HG03378 (cell line): ENCODE measurements around the gene CHRDL2.
"Not testable (repeated sequence)": the region's sequence is repeated elsewhere in the genome, so short reads cannot be mapped to it uniquely, and the experiment has no call there.

Experiments
- ATAC-seq: cut with Tn5 transposase; IDR thresholded peaks from one replicate; pipeline ENCODE4 v1.9.1; 2021; ENCODE audit warnings: mild to moderate bottlenecking, moderate library complexity; ENCODE audit not compliant: unreplicated experiment

The CHRDL2 gene

DNA sequence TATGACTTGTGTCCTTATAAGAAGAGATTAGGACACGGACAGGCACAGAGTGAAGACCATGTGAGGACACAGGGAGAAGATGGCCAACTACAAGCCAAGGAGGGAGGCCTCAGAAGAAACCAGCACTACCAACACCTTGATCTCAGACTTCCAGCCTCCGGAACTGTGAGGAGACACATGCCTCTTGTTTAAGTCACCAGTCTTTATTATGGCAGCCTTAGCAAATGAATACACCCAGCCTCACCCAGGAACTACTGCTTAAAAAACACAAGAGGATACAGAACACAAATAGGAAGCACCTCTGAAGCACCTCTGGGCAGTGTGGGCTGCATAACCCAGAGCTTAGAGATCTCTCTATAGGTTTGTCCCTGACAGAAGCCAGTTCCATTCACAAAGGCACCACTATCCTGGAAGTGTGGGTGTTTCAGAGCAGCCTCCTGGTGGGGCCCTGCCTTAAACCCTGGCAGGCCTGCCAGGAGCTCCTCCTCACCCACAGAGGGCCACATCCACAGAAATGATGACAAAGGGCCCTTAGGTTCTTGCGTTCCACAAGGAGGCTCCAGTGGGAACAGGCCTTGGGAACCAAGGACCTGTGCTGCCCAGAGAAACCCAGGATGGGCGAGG lies 58.8 kb downstream of the CHRDL2 start:
- ATAC-seq = no peak

GRCh38 chr11:74671520-74672196 lies 59.6 kb downstream of the CHRDL2 start:
- no peak for ATAC-seq

GRCh38 chr11:74670171-74670570 lies 61.1 kb downstream of the CHRDL2 start:
- ATAC-seq = no peak

GRCh38 chr11:74669211-74670160 lies 61.7 kb downstream of the CHRDL2 start:
- no peak for ATAC-seq

DNA sequence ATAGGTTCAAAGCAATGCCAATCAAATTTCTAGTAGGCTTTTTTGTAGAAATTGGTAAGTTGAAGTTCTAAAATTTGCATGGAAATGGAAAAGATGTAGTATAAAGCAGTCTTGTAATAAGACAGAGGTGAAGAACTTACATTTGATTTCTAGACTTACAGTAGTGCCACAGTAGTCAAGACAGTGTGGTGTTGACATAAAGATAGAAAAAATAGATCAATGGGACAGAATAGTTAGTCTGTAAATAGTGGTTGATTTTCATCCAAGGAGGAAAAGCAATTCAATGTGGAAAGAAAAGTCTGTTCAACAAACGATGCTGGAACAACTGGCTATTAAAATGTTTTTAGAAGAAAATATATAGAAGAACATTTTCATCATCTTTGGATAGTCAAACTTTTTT lies 67.9 kb downstream of the CHRDL2 start:
- ATAC-seq = no peak

- no peak for ATAC-seq
Measured at GRCh38 chr11:74662487-74663103, 68.6 kb downstream of the CHRDL2 start.

GRCh38 chr11:74659124-74659523 lies 72.1 kb downstream of the CHRDL2 start:
- ATAC-seq = not testable (repeated sequence)

DNA sequence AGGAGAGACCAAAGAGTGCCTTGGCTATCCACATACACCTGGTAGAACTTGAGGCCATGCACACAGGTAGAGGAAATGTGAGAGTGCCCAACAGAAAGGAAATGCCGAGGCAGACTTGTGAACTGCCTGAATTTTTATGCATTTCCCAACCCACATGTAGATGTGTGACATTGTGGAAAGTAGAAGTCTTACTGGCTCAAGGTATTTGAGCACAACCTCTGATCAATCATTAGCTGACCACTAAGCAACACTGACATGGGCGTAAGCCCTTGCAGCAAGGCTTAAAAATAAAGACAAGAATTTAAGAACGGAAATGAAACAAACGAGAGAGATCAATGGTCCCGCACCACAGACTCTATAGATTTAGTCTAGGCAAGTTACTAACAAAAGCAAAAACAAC lies 76.2 kb downstream of the CHRDL2 start:
- ATAC-seq = no peak

DNA sequence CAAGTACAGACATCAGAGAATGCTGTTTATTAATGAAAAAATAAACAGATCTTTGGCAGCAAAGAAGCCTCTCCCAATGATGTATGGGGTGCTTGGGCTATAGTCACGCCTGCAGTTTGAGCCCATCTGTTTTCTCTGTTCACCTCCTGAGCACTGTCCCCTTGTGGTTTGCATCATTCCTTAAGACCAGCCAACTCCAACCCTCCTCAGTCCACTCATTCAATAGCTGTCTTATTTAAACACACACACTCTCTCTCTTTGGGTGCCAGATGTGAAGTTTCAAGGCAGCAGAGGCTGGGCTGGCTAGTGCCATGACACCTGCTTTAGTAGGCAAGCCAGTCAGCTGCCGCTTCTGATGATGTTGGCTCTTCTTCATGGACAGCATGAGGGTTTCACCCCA lies 80.7 kb downstream of the CHRDL2 start:
- no peak for ATAC-seq

GRCh38 chr11:74648894-74649293 lies 82.3 kb downstream of the CHRDL2 start:
- no peak for ATAC-seq

GRCh38 chr11:74647831-74648230 lies 83.4 kb downstream of the CHRDL2 start:
- ATAC-seq = no peak

DNA sequence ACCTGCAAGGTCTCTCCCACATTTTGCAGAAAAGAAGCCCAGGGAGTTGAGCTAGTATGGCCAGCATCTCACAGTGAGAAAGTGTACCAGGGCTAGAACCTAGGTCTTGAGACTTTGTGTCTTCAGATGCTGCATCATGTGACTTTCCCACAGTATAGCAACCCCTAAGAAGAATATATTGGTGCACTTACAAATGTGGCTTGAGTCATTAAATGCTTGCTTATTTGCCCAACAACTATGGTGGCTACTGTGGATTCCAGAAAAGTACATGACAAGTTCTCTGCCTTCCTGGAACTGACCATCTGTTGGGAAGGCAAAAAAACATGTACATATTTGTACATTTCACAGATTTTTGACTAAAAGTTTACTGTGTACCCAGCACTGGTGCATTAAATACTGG lies 83.8 kb downstream of the CHRDL2 start:
- ATAC-seq = no peak

- ATAC-seq = no peak
Measured at GRCh38 chr11:74646954-74647353, 84.3 kb downstream of the CHRDL2 start.
